OCI-LY3 (cell line): ENCODE measurements around the gene RRAD.
"Not testable (repeated sequence)": the region's sequence is repeated elsewhere in the genome, so short reads cannot be mapped to it uniquely, and the experiment has no call there.

Experiments
- H2AFZ ChIP-seq: fragments of 200-600, 300-600 bp; shearing (Covaris generic); 2 replicates; pipeline ENCODE4 v1.6.0; 2014; ENCODE audit warnings: antibody characterized with exemption, low read depth, low read length
- H3K27ac ChIP-seq: fragments of 200-600, 300-600 bp; sonication (generic); 2 replicates; pipeline ENCODE4 v1.5.1; 2014; ENCODE audit warnings: mild to moderate bottlenecking, low read length, moderate library complexity, mixed read lengths
- H3K27me3 ChIP-seq: fragments of 200-600, 300-600 bp; sonication (generic); 2 replicates; pipeline ENCODE4 v1.6.1; 2014; ENCODE audit warnings: low read depth, low read length, mixed read lengths
- H3K36me3 ChIP-seq: fragments of 200-600, 300-600 bp; sonication (generic); replicated peaks from 2 replicates; pipeline ENCODE3; 2014; ENCODE audit warnings: low read depth, low read length, mixed read lengths
- H3K4me1 ChIP-seq: fragments of 300-600, 200-600 bp; sonication (generic); 2 replicates; pipeline ENCODE4 v1.6.1; 2014; ENCODE audit warnings: low read length, mixed read lengths
- H3K4me2 ChIP-seq: fragments of 200-600, 300-600 bp; sonication (generic); 2 replicates; pipeline ENCODE4 v1.6.1; 2014; ENCODE audit warnings: low read length, mixed read lengths
- H3K4me3 ChIP-seq: fragments of 300-600, 200-600 bp; sonication (generic); 2 replicates; pipeline ENCODE4 v1.5.1; 2014; ENCODE audit warnings: antibody characterized with exemption, mild to moderate bottlenecking, low read length, moderate library complexity
- H3K79me2 ChIP-seq: fragments of 300-600, 200-600 bp; shearing (Covaris generic); 2 replicates; pipeline ENCODE4 v1.6.1; 2014; ENCODE audit warnings: mild to moderate bottlenecking, low read length, mixed read lengths
- H3K9ac ChIP-seq: fragments of 300-600, 200-600 bp; shearing (Covaris generic); 2 replicates; pipeline ENCODE4 v1.6.0; 2014; ENCODE audit warnings: mild to moderate bottlenecking, low read length, moderate library complexity
- H3K9me3 ChIP-seq: fragments of 200-600, 300-600 bp; shearing (Covaris generic); 2 replicates; pipeline ENCODE4 v1.6.1; 2014; ENCODE audit warnings: low read length, mixed read lengths; ENCODE audit not compliant: insufficient read depth
- H4K20me1 ChIP-seq: fragments of 200-600, 300-600 bp; sonication (generic); 2 replicates; pipeline ENCODE4 v1.6.1; 2016; ENCODE audit warnings: low read length, mixed read lengths; ENCODE audit not compliant: insufficient read depth
- EZH2phosphoT487 ChIP-seq: fragments of 200-600 bp; shearing (Covaris generic); IDR thresholded peaks from 2 replicates; pipeline ENCODE4 v1.6.1; 2018; ENCODE audit warnings: antibody characterized with exemption, mixed run types, low read depth
- TF ChIP-seq, protein P1 (sequence below): fragments of 200-600, 300-600 bp; sonication (generic); IDR thresholded peaks from 2 replicates; pipeline ENCODE4 v1.5.1; 2014; ENCODE audit warnings: antibody characterized with exemption, low read length, low read depth

RRAD gene

GRCh38 chr16:66899310-66899944 is 25.9 kb downstream of the RRAD start:
- Histone ChIP-seq H2AFZ (no peak overlapping the region), H4K20me1 (no peaks in the 10 kb centered on the region), H3K36me3 (no peaks in the 10 kb centered on the region), H3K9me3 (no peaks in the 10 kb centered on the region), H3K9ac (no peak overlapping the region), H3K79me2 (no peaks in the 10 kb centered on the region), H3K4me1 (no peaks in the 10 kb centered on the region), H3K4me3 (no peak overlapping the region), H3K4me2 (no peak overlapping the region), H3K27me3 (no peaks in the 10 kb centered on the region), H3K27ac (no peak overlapping the region)
- TF ChIP-seq, protein P1, sequence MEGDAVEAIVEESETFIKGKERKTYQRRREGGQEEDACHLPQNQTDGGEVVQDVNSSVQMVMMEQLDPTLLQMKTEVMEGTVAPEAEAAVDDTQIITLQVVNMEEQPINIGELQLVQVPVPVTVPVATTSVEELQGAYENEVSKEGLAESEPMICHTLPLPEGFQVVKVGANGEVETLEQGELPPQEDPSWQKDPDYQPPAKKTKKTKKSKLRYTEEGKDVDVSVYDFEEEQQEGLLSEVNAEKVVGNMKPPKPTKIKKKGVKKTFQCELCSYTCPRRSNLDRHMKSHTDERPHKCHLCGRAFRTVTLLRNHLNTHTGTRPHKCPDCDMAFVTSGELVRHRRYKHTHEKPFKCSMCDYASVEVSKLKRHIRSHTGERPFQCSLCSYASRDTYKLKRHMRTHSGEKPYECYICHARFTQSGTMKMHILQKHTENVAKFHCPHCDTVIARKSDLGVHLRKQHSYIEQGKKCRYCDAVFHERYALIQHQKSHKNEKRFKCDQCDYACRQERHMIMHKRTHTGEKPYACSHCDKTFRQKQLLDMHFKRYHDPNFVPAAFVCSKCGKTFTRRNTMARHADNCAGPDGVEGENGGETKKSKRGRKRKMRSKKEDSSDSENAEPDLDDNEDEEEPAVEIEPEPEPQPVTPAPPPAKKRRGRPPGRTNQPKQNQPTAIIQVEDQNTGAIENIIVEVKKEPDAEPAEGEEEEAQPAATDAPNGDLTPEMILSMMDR, result no peak
- TF ChIP-seq EZH2phosphoT487, result no peak

- no peaks in the 10 kb centered on the region for H4K20me1 ChIP-seq
Observed at GRCh38 chr16:66898933-66899309, 26.4 kb downstream of the RRAD start.

DNA sequence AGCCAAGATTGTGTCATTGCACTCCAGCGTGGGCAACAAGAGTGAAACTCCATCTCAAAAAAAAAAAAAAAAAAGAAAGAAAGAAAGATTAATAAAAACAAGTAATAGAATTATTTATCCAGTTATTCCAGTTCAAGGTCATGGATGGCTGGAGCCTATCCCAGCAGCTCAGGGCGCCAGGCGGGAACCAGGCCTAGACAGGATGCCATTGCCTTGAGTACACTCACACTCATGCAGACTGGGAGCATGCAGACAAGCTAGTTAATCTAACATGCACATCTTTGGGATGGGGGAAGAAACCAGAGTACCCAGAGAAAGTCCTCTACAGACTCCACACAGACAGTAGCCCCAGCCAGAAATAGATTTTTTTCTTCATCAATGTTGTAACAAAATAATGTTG is 27.1 kb downstream of the RRAD start:
- no peaks in the 10 kb centered on the region for H3K79me2 ChIP-seq
- H4K20me1 ChIP-seq, result no peaks in the 10 kb centered on the region
- H3K4me2 ChIP-seq, result no peak overlapping the region
- no peaks in the 10 kb centered on the region for H3K9me3 ChIP-seq
- H3K4me3 ChIP-seq, result no peak overlapping the region
- no peaks in the 10 kb centered on the region for H3K4me1 ChIP-seq
- no peaks in the 10 kb centered on the region for H3K27me3 ChIP-seq
- no peak overlapping the region for H3K9ac ChIP-seq
- no peaks in the 10 kb centered on the region for H3K36me3 ChIP-seq
- TF ChIP-seq EZH2phosphoT487, result no peak
- TF ChIP-seq, protein P1, result no peak
- no peak overlapping the region for H2AFZ ChIP-seq
- H3K27ac ChIP-seq, result no peak overlapping the region

More at GRCh38 chr16:66898933-66899309, 26.4 kb downstream of the RRAD start:
- H3K27me3 ChIP-seq, result no peaks in the 10 kb centered on the region
- H3K9ac ChIP-seq, result no peak overlapping the region
- H3K36me3 ChIP-seq, result no peaks in the 10 kb centered on the region
- no peak for TF ChIP-seq EZH2phosphoT487
- TF ChIP-seq, protein P1, result no peak
- no peak overlapping the region for H3K4me3 ChIP-seq
- H3K79me2 ChIP-seq, result no peaks in the 10 kb centered on the region
- no peak overlapping the region for H3K4me2 ChIP-seq
- H3K9me3 ChIP-seq, result no peaks in the 10 kb centered on the region
- H3K27ac ChIP-seq, result no peak overlapping the region
- no peaks in the 10 kb centered on the region for H3K4me1 ChIP-seq
- no peak overlapping the region for H2AFZ ChIP-seq

DNA sequence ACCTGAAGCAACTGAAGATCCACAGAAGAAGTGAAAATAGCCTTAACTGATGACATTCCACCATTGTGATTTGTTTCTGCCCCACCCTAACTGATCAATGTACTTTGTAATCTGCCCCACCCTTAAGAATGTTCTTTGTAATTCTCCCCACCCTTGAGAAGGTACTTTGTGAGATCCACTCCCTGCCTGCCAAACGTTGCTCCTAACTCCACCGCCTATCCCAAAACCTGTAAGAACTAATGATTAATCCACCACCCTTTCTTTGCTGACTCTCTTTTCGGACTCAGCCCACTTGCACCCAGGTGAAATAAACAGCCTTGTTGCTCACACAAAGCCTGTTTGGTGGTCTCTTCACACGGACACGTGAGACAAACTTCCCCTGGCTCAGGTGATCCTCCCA is 28.7 kb downstream of the RRAD start:
- not testable (repeated sequence) for H3K79me2 ChIP-seq, H3K4me3 ChIP-seq, H3K9ac ChIP-seq, H3K4me1 ChIP-seq, H2AFZ ChIP-seq, H3K36me3 ChIP-seq, H4K20me1 ChIP-seq, H3K4me2 ChIP-seq, H3K27me3 ChIP-seq, H3K9me3 ChIP-seq, H3K27ac ChIP-seq
